COLO829 (cell line): ENCODE data around the gene EHD4.

ENCODE experiments used
- DNase-seq: peaks from one replicate; pipeline ENCODE4 v3.0.0; 2012; ENCODE audit warnings: low spot score

Gene EHD4

DNA sequence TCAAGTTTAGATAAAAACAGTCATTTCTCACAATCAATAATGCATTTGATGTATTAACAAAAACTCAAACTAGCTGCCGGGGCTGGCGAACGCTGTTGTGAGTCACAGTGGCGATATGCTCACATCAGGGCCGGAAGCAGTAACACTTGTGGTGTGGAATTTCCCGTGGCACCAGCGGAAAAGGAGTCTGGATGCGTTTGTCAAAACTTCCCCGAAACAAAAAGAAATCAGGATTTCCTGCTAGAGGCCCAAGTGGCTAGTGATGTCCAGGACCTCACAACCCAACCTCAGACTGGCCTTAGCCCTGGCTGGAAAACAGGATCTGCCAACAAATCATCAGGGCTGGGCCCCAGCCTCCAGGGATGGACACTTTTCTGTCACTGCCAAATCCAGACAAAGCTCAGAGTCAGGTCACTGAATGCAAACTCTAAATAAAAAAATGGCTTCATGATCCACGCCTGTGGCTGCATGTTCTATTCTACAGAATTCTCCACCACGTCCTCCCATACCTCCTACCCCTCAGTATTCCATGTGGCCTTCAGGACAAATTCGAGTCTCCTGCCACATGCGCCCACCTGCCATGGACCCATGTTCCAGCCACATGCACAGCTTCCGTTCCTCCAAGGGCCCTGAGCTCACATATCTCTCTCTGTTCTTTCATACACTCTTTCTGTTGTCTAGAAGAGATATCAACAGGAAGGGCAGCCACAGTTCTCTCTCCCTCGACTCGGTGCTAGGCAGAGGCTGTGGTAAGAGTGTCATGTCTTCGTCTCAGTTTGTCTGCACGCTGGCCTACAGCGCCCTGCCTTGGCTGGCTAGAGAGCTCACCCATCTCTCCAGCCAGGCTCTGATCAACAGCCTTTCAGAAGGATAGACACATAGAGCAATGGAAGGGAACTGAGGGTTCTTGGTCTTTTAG is 35.4 kb downstream of the EHD4 start:
- no peak for DNase-seq

DNA sequence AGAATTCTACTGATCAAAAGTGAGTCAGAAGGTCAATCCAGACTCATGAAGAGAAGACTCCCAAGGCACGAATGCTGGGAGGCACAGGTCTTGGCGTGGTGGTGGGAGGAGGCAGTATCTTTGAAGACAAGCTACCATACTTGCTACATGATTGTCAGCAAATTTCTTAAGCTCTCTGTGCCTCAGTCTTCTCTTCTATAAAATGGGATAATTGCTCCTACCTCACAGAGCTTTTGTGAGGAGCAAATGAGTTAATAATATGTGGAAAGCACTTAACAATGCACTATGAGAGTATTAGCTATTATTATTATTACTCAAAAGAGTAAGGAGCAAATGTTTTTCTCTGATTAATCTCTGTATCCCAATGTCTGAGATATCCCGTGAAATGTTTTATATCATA is 36.2 kb downstream of the EHD4 start:
- DNase-seq: no peak

DNA sequence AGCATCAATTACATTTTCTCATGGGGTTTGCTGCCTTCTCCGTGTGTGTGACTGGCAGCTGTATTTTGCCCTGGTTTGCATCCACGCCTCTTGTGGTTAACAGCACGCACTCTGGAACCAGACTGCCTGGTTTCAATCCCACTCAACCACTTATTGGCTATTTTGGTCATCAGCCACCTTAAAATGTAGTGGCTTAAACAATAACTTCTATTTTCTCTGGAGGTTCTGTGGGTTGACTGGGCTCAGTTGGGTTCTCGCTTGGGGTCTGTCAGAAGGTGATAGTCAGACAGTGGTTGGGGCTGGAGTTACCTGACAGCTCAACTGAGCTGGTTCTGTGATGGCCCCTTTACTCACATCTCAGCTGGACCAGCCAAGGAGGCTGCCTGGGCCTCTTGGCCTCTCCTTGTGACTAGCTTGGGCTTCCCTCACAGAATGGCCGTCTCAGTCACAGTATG is 36.8 kb downstream of the EHD4 start:
- no peak for DNase-seq

DNA sequence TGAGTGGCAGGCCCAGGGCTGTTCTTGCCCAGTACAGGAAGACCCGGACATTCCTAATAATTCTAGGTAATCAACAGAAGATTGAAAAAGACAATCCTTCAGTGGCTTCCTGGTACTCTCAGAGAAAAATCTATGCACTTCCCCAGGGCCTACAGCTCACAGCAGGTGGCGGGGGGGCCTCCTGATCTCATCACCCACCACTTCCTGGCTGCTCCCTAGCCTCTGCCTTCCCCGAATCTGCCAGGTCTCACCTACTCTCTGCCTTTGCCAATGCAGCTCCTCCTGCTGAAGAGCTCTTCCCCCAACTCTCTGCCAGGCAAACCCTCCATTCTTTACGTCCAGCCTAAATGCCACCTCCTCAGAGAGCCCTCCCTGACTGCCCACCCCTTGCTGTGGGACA is 37.5 kb downstream of the EHD4 start:
- DNase-seq: no peak

DNA sequence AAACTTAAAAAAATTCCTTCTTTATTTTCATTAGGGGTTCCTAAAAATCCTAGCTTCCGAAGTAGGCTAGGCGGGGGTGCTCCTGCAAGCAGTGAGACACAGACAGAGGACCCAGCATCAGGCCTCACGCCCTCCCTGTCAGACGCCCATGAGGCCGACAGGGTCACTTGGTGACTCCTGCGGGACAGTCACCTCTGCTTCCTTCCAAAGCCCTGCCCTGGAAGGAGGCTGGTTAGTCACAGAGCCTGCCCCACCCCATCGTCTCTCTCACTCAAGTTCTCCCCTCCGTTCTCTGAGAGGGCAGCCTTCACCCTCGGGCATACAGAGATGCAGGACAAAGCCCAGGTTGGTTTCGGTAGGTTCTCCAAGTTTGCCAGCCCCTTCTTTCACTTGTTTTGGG is 38.6 kb downstream of the EHD4 start:
- no peak for DNase-seq

DNA sequence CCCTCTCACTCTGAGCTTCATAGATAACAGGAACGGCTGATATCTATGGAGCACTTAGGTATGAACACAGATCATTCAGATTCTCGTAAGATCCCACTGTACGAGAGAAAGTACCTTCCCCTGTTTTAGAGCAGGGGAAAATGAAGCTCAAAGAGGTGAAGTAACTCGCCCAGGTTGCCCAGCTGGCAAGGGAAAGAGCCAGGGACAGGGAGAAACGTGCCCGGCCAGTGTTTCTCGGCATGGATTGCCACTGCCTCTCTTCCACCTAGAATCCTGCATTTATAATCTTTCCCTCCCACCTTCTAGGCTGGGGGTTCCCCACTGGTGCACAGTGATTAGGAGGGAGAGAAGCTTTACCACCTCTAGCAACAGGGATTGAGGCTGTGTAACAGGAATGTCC is 39.0 kb downstream of the EHD4 start:
- DNase-seq: no peak

DNA sequence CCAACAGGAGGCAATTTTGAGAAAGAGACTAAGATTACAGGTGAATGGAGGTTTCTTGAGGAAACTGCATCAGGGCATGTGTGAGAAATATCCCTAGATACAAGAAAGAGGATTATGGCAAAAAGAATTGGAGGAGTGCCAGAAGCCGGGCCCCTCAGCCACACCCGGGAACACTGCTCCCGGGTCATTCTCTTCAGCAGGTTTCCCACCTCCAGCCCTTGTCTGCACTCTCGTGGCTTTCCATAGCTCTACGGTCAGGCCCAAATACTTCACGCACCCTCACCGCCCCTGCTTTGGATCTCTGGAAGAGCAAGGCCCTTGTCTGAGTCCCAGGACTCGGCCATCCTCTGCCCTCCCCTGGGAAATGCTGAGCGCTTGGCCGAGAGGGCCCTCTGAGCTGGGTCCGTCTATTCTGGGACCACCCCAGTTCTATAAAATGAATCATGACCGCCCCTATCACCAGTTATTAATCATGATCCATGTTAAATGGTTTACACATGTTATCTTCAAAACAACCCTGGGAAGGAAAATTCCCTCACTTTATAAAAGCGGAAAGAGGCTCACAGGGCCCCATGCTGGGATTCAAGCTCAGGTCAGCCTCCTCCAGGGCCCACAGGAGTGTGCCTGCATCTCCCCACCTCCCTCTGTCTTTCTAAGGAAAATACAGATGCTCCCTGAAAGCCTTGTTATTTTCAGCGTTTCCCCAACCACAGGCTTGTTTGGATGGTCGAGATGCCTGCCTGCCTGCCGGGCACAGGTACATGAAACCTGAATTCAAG is 39.7 kb downstream of the EHD4 start:
- DNase-seq: no peak

DNA sequence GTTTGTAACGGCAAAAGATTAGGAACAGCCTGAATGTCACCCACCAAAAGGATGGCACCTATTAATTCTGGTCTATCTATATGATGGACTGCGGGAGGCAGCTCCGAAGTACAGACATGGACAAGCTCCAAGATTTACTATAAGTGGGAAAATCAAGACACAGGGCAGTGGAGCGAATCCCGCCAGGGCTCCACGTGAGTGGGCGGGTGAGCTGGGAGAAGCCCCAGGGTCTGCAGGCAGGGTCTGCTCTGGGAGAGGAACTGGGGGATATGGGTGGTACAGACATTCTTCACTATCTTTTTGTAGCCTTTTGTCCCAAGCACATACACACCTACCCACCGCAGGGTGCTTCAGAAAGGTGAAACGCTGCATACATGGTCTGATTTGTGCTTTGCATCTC is 40.3 kb downstream of the EHD4 start:
- no peak for DNase-seq

DNA sequence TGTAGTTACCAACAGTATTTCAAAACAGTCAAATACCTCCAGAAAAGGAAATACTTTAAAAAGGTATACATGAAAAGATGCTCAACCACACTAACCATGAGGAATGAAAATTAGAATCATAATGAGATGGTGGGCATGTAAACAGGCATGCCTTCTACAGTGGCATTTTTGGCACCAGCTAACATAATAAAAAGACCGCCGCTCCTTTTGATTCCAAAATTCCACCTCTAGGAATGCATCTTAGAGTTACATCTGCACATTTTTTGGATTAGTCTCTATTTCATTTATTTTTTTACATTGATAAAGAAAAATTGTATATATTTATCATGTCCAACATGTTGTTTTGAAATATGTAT is 41.5 kb downstream of the EHD4 start:
- no peak for DNase-seq

DNA sequence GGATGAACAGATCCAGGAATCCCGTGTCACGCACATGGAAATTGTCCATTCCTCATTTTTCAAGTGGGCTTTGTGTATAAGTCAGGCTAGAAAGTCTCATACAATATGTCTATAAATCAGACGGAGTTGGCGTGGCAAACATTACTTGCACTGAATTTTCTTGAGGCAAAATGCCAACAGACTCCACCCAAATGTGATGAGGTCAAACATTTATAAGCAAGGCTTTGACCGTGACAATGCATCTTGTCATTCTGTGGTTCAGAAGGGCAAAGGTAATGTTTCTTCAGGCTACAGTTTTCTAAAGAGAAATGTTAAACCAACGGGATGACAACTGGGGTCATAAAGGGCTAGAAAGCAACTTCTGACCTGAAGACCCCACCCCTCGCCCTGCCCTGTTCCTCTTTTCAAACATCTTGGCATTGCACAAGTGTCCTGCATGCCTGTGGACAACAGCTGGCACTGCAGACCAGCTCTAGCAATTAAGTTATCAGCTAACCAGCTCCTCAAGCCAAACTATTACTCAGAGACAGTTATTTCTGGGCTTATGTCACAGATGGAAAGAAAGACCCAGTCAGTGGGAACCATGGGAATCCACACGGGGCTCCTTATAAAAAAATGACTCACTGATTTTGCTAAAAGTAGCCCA is 42.0 kb downstream of the EHD4 start:
- DNase-seq: peak; percentile 85

DNA sequence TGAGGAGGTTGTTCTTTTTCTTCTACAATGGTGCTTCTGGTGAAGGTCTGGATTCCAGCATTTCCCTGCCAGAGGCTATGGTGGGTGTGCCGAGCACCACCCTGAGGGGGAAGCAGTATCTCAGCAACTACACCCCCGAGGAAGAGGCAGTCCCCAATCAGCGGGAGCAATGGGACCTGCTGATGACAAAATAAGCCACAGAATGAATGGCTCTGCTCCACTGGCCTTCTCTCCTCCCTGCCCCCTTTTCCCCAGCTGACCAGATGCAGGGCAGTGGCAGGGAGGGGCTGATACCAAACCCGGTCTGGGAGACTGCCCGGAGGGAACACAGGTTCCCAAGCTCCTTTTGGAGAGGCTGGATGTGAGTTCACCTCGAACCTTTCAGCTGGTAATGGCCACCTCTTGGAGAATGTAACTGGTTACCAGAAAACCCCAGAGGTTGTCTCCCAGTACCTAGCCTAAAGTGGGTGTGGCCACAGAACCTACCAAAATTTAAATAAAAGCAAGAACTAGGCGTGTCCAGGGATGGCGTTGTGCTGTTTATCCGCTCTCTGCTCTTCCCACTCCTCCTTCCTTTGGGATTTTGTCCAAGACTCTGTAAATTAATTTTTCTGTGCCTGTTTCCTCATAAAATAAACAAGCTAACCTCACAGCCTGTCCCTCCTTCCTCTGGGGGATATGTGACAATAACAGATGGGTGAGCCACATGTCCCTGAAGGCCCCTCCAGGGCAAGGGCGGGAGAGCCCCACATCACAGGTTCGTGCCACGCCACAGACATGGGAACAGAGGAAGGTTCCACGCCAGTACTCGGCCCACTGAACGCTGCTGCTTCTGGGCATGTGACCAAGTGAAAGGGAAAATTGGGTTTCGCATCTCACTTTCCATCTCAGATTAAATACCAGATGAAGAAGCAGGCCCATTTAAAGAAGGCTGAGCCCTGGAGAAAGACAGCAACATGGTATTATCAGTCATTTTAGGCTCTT is 43.4 kb downstream of the EHD4 start:
- DNase-seq: no peak

DNA sequence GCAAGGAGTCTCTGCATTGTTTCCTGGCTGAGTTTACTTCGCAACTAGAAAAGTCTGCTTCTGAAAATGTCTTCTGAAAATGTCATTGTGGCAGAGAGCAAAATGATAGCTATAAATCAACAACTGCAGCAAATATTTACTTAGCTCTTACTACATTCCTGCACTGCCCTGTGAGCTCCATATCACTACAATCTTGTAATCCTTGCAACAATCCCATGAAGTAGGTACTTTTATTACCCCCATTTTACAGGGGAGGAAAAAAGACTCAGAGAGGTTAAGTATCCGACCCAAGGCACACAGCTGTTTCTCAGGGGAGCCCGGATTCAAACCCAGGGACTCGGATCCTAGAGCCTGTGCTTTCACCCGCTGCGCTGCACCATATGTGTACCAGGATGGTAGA is 44.3 kb downstream of the EHD4 start:
- DNase-seq: no peak

DNA sequence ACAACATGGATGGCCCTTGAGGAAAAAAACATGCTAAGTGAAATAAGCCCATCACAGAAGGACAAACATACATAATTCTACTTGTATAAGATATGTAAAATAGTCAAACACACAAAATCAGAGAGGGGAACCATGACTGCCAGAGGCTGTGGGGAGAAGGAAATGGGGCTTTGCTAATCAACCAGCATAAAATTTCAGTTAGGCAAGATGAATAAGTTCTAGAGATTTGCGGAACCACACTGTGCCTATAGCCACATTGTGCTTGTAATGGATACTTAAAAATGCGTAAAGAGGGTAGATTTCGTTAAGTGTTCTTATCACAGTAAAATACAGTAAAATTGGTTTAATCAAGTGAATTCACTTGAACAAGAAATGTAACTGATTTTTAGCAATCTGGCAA is 44.8 kb downstream of the EHD4 start:
- DNase-seq: no peak

DNA sequence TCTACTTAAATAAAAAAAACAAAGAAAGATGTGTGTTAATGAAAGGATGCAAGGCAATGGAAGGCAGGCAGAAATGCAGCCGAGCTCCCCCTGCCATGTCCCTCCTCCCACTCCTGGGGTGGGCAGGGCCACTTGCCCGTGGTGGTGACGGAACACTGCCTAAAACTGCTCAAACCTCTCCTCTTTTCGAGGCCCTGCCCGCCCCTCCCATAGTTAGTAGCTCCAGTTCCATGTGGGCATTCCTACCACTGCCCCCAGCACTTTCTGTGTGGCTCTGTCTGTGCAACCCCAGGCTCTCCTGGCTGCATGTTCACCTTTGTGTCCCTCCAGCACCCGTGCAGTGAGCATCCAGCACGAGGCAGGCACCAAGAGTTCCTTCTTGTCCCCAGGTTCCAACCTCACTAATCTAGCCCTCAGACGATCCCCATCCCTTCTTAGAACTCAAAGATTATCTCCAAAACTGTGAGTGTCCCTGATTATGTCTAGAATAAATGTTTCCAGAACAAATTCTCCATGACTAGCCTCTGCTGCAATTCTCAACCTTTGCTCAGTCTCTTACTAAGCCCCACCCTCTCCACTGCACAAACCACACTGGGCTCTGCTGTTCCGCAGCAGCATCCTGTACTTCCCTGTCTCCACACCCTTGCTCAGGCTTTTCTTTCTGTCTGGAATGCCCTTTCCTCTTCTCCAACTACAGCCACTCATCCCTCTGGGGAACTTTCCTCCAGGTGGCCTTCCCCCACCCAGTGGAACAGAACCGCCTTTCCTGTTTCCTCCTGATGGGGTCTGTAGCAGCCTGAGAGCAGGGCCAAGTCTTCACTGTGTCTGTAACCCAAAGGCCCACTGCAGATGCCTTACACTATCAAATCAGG is 45.9 kb downstream of the EHD4 start:
- no peak for DNase-seq

DNA sequence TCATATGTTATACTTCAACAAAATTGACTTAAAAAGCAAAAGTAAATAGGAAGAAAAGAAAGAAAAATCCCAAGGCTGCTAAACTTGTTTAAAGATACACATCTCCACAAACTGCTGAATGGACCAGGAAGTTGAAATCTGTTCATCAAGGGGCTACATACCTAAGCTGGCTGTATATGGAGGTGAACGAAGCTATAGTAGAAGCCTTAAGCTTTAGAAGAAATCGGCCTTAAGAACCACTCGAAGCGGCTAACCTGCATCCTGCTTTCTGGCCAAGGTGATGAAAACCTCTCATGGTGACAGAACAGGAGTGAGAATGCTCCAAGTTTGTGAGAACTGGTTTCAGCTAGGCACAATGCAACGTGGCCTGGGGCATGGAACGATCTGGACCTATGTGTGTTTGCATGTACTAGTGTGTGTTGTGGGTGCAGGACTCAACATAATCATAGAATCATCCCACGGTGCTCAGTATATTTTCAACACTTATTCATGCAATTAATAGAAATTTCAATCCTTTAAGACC is 47.2 kb downstream of the EHD4 start:
- no peak for DNase-seq

DNA sequence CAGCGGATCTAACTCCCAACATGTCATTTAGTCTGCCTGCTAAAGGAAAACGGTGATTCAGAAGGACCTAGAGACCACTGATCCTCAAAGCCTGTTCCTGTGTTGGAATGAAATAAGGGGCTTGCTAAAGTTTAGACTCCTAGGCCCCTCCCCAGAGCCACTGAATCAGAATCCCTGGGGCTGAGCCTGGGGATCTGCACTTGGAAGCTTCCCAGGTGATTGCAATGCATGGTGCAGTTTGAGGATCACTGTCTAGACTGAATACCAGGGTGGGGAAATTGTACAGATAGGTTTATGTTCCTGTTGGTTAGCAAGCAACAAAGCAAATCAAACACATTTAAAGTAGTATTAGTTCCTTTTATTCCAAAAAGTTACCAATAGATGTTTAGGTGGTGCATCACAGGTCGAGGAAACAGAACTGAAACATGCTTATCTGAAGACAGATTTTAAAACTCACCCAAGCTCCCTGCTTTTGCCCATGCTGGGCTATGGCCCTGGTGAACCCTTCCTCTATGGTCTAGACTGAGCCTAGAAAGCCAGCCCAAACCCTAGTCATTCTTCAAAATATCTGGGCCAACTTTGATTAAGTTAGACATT is 48.9 kb downstream of the EHD4 start:
- DNase-seq: no peak

DNA sequence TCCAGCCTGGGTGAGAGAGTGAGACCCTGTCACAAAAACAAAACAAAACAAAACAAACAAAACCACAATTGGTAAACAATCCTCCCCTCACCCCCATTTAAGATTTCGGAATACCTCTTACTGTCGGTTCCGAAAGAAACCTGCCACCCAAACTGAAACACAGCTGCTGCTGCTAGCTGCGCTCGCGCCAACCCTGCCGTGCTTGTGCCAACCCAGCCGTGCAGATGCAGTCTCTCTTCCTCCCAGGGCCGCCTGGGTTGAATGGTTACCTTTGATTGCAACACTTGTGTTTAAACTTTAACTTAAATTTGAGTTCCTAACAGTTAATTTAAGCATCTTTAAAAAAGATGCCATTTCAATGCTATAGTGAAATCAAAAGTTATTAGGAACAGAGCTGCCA is 50.0 kb downstream of the EHD4 start:
- DNase-seq: no peak

DNA sequence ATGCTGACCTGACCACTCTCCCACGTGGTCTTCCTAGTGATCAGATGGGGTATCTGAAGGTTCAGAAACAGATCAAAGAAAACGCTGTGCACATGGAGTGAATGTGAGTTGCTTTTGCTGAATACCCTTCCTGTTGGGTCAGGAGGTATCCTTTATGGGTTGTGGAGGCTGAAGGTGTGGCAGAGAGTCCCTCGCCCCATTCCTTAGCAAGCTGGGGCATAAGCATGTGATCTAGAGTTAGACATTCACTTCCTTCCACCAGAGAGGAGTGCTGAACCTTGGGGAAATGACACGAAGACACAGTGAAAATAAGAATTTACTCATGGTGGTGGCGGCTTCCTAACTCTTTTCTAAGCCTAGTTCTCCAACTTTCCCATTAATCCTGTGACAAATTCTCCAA is 50.7 kb downstream of the EHD4 start:
- DNase-seq: no peak

DNA sequence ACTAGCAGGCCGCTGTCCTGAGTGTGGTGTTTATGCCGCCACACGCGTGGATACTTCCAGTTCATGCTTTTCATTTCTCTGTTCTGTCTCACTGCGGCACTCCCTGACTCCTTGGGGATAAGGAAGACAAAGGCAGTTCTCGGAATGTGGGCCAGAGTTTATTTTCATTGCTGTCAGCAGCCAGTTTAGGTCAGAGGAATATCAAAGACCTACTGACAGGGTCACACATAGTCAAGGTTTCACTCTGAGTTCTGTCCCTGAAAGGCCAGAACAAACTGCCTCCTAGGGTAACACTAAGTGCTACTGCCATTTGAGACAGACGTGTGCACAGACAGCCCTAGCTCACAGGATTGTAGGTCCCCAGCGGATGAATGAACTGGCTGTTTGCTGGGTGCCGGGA is 51.2 kb downstream of the EHD4 start:
- DNase-seq: no peak

DNA sequence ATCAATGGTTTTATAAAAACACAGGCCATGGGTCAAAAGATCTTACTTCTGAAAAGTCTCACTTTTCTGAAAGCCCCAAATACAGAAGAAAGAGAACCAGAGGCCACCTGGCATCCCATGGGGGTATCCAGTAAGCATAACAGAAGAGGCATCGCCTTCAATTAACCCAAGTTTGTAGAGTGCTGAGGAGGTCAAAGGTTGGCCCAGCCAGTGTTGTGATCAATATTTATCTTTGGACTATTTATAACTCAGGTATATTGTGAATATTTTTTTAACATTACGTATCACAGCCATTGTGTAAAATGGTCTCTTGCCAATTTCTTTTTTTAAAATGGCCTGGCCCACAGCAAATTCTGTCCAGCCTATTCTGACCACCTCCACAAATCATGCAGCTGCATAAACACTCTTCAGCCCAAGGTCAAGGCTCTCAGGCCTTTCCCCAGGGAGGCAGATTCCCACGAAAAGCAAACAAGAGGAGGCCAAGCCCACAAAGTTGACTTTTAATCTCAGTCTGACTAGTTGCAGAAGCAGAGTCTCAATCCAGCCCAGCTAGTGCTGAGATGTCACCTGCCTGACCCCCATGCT is 52.3 kb downstream of the EHD4 start:
- DNase-seq: no peak
